Suprapubic skin (tissue), 4 donors: ENCODE results near the gene OR2A42.
"Not testable (repeated sequence)": the region's sequence is repeated elsewhere in the genome, so short reads cannot be mapped to it uniquely, and the experiment has no call there.

Source experiments
- EP300 ChIP-seq: sonication (generic); formaldehyde crosslinking; IDR thresholded peaks from one replicate; pipeline ENCODE4 v1.6.1; 2017; ENCODE audit warnings: antibody characterized with exemption
- POLR2A ChIP-seq, 2 donors: fragments of 450-650 bp; IDR thresholded peaks; one replicate each; pipeline ENCODE4 v1.6.1; 2017; ENCODE audit warnings: antibody characterized with exemption in 2 of 2, mild to moderate bottlenecking in 2 of 2, moderate library complexity in 2 of 2
- POLR2AphosphoS5 ChIP-seq, 3 donors: sonication (generic); formaldehyde crosslinking; IDR thresholded peaks; one replicate each; pipeline ENCODE4 v1.6.1; 2017; ENCODE audit warnings: antibody characterized with exemption in 3 of 3
- TF ChIP-seq, protein P1 (sequence below), 2 donors: fragments of 200-600 bp in 1 of 2; fragments of 450-650 bp in 1 of 2; sonication (generic) in 1 of 2; IDR thresholded peaks; one replicate each; pipeline ENCODE4 v1.5.1; 2016 to 2019; ENCODE audit warnings: antibody characterized with exemption in 2 of 2, mild to moderate bottlenecking in 1 of 2, moderate library complexity in 1 of 2

DNA sequence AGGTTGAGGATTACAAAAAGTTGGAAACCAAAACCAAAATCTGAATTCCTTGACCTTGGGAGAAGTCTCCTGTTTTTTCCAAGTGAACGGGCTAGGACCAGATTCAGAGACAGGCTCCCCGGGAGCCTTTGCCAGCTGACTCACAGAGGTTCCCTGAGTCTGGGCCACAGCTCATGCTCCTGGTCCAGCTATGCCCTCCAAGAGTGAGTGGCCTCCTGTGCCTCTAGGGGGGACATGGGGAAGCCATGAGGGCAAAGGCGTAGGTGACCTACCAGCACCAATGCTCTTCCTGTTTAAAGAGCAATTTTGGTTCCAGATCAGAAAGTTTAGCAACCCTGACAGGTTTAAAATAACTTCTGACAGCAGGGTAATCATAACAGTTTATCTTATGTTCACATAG lies 10.6 kb downstream of the OR2A42 start:
- TF ChIP-seq, protein P1, sequence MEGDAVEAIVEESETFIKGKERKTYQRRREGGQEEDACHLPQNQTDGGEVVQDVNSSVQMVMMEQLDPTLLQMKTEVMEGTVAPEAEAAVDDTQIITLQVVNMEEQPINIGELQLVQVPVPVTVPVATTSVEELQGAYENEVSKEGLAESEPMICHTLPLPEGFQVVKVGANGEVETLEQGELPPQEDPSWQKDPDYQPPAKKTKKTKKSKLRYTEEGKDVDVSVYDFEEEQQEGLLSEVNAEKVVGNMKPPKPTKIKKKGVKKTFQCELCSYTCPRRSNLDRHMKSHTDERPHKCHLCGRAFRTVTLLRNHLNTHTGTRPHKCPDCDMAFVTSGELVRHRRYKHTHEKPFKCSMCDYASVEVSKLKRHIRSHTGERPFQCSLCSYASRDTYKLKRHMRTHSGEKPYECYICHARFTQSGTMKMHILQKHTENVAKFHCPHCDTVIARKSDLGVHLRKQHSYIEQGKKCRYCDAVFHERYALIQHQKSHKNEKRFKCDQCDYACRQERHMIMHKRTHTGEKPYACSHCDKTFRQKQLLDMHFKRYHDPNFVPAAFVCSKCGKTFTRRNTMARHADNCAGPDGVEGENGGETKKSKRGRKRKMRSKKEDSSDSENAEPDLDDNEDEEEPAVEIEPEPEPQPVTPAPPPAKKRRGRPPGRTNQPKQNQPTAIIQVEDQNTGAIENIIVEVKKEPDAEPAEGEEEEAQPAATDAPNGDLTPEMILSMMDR (IDR thresholded peaks at IDR 0.05): not testable (repeated sequence)
- not testable (repeated sequence) for TF ChIP-seq POLR2A (IDR thresholded peaks at IDR 0.05); POLR2AphosphoS5 (IDR thresholded peaks at IDR 0.05); EP300
